ENCODE measurements around the gene DNAH3.

DNA sequence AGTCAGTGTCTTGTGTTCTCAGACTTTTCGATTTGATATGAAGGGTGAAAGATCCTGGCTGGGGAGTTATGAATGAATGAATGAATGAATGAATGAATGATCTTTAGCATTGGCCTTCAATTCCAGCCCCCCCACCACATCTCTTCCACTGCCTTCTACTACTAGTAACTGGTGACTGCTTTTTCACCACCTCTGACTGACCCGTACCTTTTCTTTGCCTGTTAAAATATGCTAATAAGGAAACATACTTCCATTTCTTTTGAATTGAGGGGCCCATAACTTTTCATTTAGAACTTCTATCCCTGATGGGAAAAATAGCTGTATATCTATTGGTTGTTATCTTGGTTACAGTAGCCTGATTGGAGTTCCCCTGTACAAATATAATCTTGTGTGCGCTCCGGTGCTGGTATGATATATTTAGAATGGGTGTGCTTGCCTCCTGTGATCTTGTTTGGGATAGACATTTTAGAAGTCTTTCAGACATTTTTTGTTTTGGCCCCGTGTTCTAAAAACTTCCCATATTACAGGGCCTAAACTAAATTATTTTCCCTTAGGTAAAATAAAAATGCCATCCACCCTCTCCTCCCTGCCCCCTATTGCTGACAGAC is 246.6 kb downstream of the DNAH3 start:
- TF ChIP-seq, protein P1, sequence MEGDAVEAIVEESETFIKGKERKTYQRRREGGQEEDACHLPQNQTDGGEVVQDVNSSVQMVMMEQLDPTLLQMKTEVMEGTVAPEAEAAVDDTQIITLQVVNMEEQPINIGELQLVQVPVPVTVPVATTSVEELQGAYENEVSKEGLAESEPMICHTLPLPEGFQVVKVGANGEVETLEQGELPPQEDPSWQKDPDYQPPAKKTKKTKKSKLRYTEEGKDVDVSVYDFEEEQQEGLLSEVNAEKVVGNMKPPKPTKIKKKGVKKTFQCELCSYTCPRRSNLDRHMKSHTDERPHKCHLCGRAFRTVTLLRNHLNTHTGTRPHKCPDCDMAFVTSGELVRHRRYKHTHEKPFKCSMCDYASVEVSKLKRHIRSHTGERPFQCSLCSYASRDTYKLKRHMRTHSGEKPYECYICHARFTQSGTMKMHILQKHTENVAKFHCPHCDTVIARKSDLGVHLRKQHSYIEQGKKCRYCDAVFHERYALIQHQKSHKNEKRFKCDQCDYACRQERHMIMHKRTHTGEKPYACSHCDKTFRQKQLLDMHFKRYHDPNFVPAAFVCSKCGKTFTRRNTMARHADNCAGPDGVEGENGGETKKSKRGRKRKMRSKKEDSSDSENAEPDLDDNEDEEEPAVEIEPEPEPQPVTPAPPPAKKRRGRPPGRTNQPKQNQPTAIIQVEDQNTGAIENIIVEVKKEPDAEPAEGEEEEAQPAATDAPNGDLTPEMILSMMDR (IDR thresholded peaks at IDR 0.05), result no peak
- no peak for TF ChIP-seq POLR2A (IDR thresholded peaks at IDR 0.05)
